Muscle layer of duodenum (tissue), 2 donors: ENCODE data around the gene HDAC4.

ENCODE experiments used
- H3K27ac ChIP-seq: one replicate; pipeline ENCODE4 v1.7.0; 2013; ENCODE audit warnings: mild to moderate bottlenecking, low read length
- H3K27me3 ChIP-seq: one replicate; pipeline ENCODE4 v1.7.0; 2013; ENCODE audit warnings: low read depth, mild to moderate bottlenecking, control low read depth, low read length
- H3K36me3 ChIP-seq, 2 donors: one replicate each; pipeline ENCODE4 v1.7.0; 2013; ENCODE audit warnings: low read length in 2 of 2, control low read depth in 1 of 2, mild to moderate bottlenecking in 1 of 2; ENCODE audit not compliant: insufficient read depth in 2 of 2, control insufficient read depth in 1 of 2
- H3K4me1 ChIP-seq, 2 donors: one replicate each; pipeline ENCODE4 v1.7.0; 2013; ENCODE audit warnings: low read length in 2 of 2, mild to moderate bottlenecking in 2 of 2, control low read depth in 1 of 2, moderate library complexity in 1 of 2; ENCODE audit not compliant: insufficient read depth in 2 of 2, control insufficient read depth in 1 of 2
- H3K4me3 ChIP-seq, 2 donors: one replicate each; pipeline ENCODE4 v1.7.0; 2013; ENCODE audit warnings: low read length in 2 of 2, low read depth in 1 of 2, mild to moderate bottlenecking in 1 of 2
- H3K9me3 ChIP-seq, 2 donors: one replicate each; pipeline ENCODE4 v1.7.0; 2013; ENCODE audit warnings: low read length in 2 of 2, control low read depth in 1 of 2, mild to moderate bottlenecking in 1 of 2; ENCODE audit not compliant: control insufficient read depth in 1 of 2
- donor health status: healthy.

The HDAC4 gene

GRCh38 chr2:239190921-239191885 is 209.6 kb downstream of the HDAC4 start:
- Histone ChIP-seq H3K27ac (no peak overlapping the region), H3K27me3 (no peaks in the 10 kb centered on the region), H3K9me3 (peaks cover 0 to 6% of the 10 kb centered on the region in 2 donors), H3K4me1 (peaks cover 0 to 16% of the 10 kb centered on the region in 2 donors), H3K36me3 (peaks cover 26 to 43% of the 10 kb centered on the region in 2 donors), H3K4me3 (no peak overlapping the region)

GRCh38 chr2:239190361-239190760 is 210.5 kb downstream of the HDAC4 start:
- Histone ChIP-seq H3K4me3 (no peak overlapping the region), H3K4me1 (peaks cover 0 to 16% of the 10 kb centered on the region in 2 donors), H3K9me3 (peaks cover 0 to 6% of the 10 kb centered on the region in 2 donors), H3K36me3 (peaks cover 30 to 47% of the 10 kb centered on the region in 2 donors), H3K27me3 (no peaks in the 10 kb centered on the region), H3K27ac (no peak overlapping the region)

- H3K36me3 ChIP-seq, result peaks cover 30 to 49% of the 10 kb centered on the region in 2 donors
- H3K27ac ChIP-seq, result no peak overlapping the region
- H3K27me3 ChIP-seq, result no peaks in the 10 kb centered on the region
- H3K4me3 ChIP-seq, result no peak overlapping the region
- peaks cover 0 to 12% of the 10 kb centered on the region in 2 donors for H3K4me1 ChIP-seq
- H3K9me3 ChIP-seq, result peaks cover 0 to 6% of the 10 kb centered on the region in 2 donors
These were observed 211.1 kb downstream of the HDAC4 start for GRCh38 chr2:239189711-239190131.

GRCh38 chr2:239188536-239188935 is 212.3 kb downstream of the HDAC4 start:
- Histone ChIP-seq H3K27me3 (no peaks in the 10 kb centered on the region), H3K4me1 (peaks cover 0 to 6% of the 10 kb centered on the region in 2 donors), H3K27ac (no peak overlapping the region), H3K36me3 (peaks cover 30 to 45% of the 10 kb centered on the region in 2 donors), H3K9me3 (peaks cover 0 to 6% of the 10 kb centered on the region in 2 donors), H3K4me3 (no peak overlapping the region)

- Histone ChIP-seq H3K27ac (no peak overlapping the region), H3K36me3 (peaks cover 30 to 51% of the 10 kb centered on the region in 2 donors), H3K9me3 (peaks cover 0 to 6% of the 10 kb centered on the region in 2 donors), H3K4me1 (no peaks in the 10 kb centered on the region), H3K4me3 (no peak overlapping the region), H3K27me3 (no peaks in the 10 kb centered on the region)
These were observed 213.2 kb downstream of the HDAC4 start for GRCh38 chr2:239187464-239188253.

GRCh38 chr2:239186516-239187357 is 214.1 kb downstream of the HDAC4 start:
- H3K36me3 ChIP-seq, result peaks cover 30 to 51% of the 10 kb centered on the region in 2 donors
- H3K4me3 ChIP-seq, result no peak overlapping the region

GRCh38 chr2:239184968-239185903 is 215.6 kb downstream of the HDAC4 start:
- Histone ChIP-seq H3K27me3 (no peaks in the 10 kb centered on the region), H3K9me3 (peaks cover 0 to 6% of the 10 kb centered on the region in 2 donors), H3K4me3 (no peak overlapping the region), H3K36me3 (peaks cover 34 to 66% of the 10 kb centered on the region in 2 donors), H3K4me1 (no peaks in the 10 kb centered on the region), H3K27ac (no peak overlapping the region)

More at GRCh38 chr2:239186516-239187357, 214.1 kb downstream of the HDAC4 start:
- H3K27me3 ChIP-seq, result no peaks in the 10 kb centered on the region
- H3K4me1 ChIP-seq, result no peaks in the 10 kb centered on the region
- H3K9me3 ChIP-seq, result peaks cover 0 to 6% of the 10 kb centered on the region in 2 donors
- no peak overlapping the region for H3K27ac ChIP-seq

- H3K4me1 ChIP-seq, result no peaks in the 10 kb centered on the region
- H3K27ac ChIP-seq, result no peak overlapping the region
- peaks cover 34 to 66% of the 10 kb centered on the region in 2 donors for H3K36me3 ChIP-seq
These were observed 216.6 kb downstream of the HDAC4 start for GRCh38 chr2:239184179-239184578.

GRCh38 chr2:239182981-239183791 is 217.6 kb downstream of the HDAC4 start:
- Histone ChIP-seq H3K4me3 (no peak overlapping the region), H3K4me1 (no peaks in the 10 kb centered on the region), H3K9me3 (no peaks in the 10 kb centered on the region), H3K36me3 (peaks cover 26 to 66% of the 10 kb centered on the region in 2 donors), H3K27me3 (no peaks in the 10 kb centered on the region), H3K27ac (no peak overlapping the region)

More at GRCh38 chr2:239184179-239184578, 216.6 kb downstream of the HDAC4 start:
- H3K27me3 ChIP-seq, result no peaks in the 10 kb centered on the region
- H3K9me3 ChIP-seq, result peaks cover 0 to 6% of the 10 kb centered on the region in 2 donors
- no peak overlapping the region for H3K4me3 ChIP-seq
